Stimulated activated CD8-positive, alpha-beta memory T cell treated with anti-CD3 and anti-CD28 coated beads, Interleukin-4, amount 100 ng/mL, for 48 hours (primary cell): ENCODE data around the gene SETD2.
"Not testable (repeated sequence)": the region's sequence is repeated elsewhere in the genome, so short reads cannot be mapped to it uniquely, and the experiment has no call there.

Experiments
- DNase-seq: peaks from one replicate; pipeline ENCODE4 v3.0.0-alpha.2; 2020

The SETD2 gene

GRCh38 chr3:47145272-47145671 is 18.6 kb downstream of the SETD2 start:
- no peak for DNase-seq

DNA sequence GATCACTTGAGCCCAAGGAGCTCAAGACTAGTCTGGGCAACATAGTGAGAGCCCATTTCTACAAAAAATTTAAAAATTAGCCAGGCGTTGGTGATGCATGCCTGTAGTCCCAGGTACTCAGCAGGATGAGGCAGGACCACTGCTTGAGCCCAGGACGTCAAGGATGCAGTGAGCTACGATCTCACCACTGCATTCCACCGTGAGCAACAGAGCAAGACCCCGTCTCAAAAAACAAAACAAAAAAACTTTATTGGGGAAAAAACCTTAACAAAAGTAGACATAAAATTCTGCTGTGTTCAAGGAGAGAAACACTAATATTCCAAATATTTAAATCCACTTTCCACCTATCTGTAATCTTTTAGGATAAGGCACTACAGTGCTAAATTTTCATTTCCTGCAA is 20.8 kb downstream of the SETD2 start:
- DNase-seq, result no peak

- not testable (repeated sequence) for DNase-seq
Measured at GRCh38 chr3:47142536-47142935, 21.4 kb downstream of the SETD2 start.

DNA sequence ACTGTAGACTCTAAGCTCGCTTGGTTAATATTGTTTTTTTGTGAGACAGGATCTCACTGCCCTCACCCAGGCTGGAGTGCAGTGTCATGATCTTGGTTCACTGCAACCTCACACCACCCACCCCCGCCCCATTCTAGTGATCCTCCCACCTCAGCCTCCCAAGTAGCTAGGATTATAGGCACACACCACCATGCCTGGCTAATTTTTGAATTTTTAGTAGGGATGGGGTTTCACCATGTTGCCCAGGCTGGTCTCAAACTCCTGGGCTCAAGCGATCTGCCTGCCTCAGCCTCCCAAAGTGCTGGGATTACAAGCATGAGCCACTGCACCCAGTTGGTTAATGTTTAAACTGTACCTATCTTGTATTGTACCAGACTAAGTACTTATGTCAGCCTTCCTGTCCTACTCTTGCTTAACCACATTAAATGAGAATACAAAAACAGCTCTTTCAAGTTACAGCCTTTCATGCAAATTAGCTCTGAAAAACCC is 22.9 kb downstream of the SETD2 start:
- DNase-seq, result not testable (repeated sequence)

DNA sequence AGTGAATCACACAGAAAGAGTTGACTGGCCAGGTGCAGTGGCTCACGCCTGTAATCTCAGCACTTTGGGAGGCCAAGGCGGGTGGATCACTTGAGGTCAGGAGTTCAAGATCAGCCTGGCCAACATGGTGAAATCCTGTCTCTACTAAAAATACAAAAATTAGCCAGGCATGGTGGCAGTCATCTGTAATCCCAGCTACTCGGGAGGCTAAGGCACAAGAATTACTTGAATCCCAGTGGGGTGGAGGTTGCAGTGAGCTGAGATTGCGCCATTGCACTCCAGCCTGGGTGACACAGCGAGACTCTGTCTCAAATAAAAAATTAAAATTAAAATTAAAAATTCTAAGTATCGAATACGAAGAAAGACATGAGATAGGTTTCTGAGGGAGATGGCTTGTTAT is 23.4 kb downstream of the SETD2 start:
- not testable (repeated sequence) for DNase-seq

- no peak for DNase-seq
Measured at GRCh38 chr3:47134311-47134710, 29.6 kb downstream of the SETD2 start.

DNA sequence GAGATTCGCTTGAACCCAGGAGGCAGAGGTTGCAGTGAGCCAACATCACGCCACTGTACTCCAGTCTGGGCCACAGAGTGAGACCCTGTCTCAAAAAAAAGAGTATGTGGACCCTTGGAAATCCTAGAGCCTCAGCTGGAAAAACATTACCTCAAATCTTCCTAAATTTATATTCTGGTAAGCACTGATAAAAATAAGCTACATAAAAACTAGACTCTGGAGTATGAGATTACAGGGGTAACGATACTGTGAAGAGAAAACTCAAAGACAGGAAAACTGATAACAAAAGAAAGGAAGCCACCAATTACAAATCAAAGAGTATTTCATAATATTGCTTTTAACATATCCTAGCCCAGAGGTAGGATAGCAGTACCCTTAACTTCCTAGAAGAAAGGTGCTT is 30.3 kb downstream of the SETD2 start:
- no peak for DNase-seq

DNA sequence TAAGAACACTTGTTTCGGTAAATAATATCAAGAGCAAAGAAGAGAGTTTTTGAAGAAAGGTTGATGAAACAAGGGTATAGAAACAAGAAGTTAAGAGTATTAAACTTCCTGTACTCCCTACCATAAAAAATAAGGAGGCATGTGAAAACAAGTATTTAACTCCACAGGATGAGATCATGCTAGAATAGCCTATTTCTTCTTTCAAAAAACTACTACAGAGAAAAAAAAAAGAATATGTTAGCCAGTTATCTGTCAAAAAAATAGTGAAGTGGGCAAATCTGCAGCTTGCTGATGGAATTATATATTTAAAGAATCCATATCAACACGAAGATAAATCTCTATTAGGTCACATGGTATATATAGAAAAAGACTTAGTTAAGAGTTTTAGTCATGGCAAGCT is 33.4 kb downstream of the SETD2 start:
- DNase-seq, result no peak

DNA sequence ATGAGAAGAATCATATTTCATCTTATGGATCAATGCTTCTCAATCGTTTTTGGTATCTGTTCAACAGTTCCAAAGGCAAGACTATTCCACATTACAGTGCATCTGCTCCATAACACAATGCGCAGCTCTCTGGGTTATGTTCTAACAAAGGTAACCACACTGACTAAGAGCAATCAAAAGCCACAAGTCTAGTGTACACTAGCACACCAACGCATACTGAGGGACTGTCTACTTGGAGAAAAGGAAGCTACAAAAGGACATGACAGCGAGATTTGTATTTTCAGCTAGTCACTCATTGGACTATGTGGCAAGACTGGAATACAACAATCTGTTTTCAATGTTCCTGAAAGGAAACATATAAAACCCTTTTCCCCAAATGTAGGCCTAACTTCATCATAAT is 35.8 kb downstream of the SETD2 start:
- no peak for DNase-seq

GRCh38 chr3:47123857-47124256 is 40.1 kb downstream of the SETD2 start:
- DNase-seq, result no peak

DNA sequence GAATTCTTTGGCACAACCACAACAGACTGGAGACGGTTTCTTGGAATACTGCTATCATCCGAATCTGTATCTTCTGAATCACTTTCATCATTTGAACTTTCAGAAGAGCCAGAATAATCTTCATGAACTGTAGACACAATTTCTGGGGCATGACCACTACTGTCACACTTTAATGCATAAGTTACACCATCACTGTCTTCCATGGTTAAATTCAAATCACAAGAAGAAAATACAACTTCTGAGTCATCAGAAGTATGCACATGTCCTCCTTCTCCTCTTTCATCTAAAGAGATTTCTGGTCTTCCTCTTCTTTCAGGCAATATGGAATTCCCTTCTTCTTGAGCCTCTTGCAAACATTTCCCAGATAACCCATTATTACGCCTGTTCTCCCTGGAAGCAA is 42.5 kb downstream of the SETD2 start:
- DNase-seq, result no peak

DNA sequence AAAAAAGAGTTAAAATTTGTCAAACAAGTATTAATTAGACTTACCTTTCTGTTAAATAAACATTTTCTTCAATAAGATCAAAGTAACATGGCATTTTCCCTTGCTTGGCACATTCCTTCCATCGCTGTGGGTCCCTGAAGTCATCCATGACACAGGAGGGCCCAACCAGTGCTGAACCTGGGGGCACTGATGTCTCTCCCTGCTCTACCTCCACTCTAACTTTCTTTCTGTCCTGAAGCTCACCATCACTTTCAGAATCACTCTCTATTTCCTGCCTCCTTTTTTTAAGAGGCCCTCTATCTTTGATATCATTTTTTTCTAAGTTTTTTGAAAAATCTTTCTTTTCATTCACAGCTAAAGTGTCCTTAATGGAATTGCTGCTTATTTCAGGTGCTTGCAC is 43.8 kb downstream of the SETD2 start:
- no peak for DNase-seq

- not testable (repeated sequence) for DNase-seq
Measured at GRCh38 chr3:47119387-47119786, 44.5 kb downstream of the SETD2 start.

GRCh38 chr3:47117807-47118364 is 46.0 kb downstream of the SETD2 start:
- no peak for DNase-seq

GRCh38 chr3:47115524-47115923 is 48.4 kb downstream of the SETD2 start:
- DNase-seq, result not testable (repeated sequence)

- DNase-seq, result no peak
Measured at GRCh38 chr3:47113669-47114365, 50.1 kb downstream of the SETD2 start.

- no peak for DNase-seq
Measured at GRCh38 chr3:47112997-47113396, 50.9 kb downstream of the SETD2 start.

GRCh38 chr3:47109393-47109792 is 54.5 kb downstream of the SETD2 start:
- DNase-seq, result no peak

DNA sequence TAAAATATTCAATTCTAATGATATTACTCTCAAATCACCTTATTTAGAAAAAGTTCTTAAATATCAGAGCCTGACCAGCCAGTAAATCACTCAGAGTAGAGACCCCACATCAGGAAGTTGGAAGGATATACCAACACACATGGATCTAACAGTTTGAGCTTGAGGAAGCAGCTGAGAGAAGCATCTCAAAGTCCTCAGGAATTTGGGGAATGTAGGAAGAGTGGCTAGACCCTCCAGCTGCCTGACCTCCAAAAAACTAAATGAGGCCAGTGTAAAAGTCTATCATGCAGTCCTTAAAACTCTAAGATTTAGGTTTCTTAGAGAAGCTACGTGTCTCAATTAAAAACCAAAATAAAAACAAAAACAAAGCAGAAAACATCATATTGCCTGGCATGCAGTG is 55.4 kb downstream of the SETD2 start:
- DNase-seq, result no peak

DNA sequence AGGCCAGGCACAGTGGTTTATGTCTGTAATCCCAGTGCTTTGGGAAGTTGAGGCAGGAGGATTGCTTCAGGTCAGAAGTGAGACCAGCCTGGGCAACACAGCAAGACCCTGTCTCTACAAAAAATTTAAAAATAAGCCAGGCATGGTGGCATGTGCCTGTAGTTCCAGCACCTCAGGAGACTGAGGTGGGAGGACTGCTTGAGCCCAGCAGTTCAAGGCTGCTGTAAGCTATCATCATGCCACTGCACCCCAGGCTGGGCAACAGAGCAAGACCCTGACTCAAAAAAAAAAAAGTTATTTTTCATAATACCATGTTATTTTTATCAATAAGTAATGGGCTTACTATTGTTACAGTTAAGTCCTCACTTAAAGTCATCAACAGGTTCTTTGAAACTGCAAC is 59.7 kb downstream of the SETD2 start:
- DNase-seq, result no peak

GRCh38 chr3:47103619-47104018 is 60.3 kb downstream of the SETD2 start:
- DNase-seq, result no peak

GRCh38 chr3:47102081-47102600 is 61.8 kb downstream of the SETD2 start:
- no peak for DNase-seq

GRCh38 chr3:47098910-47099309 is 65.0 kb downstream of the SETD2 start:
- no peak for DNase-seq

DNA sequence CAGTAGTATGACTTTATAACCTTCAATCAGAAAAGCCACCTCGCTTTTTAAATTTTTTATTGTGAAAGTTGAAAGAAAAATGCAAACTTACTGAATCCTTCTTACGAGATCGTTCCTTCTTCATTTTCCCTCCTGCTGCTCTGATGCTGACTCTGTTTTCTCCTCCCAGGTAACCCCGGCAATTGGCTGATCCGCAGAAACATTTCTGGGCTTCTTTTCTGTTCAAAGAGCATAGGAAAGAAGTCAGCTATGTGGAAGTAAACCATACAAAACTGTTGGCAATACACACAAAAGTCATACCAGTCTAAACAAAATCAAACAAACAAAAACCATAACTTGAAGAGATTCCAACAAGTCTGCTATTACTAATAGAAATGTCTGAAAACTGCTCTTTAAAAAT is 66.0 kb downstream of the SETD2 start:
- no peak for DNase-seq

GRCh38 chr3:47096959-47097358 is 67.0 kb downstream of the SETD2 start:
- no peak for DNase-seq
